ENCODE results near the gene GLRX5. TPM values are rescaled to one million over a fixed set of nuclear protein-coding genes. Genes with fewer than 3 reads are reported as not detected.
A peak's percentile ranks its signal among the peaks of the same experiment; 100 is the strongest.

Gene GLRX5
- total RNA-seq, 1 donor from 2014 or later: 27.2 TPM

DNA sequence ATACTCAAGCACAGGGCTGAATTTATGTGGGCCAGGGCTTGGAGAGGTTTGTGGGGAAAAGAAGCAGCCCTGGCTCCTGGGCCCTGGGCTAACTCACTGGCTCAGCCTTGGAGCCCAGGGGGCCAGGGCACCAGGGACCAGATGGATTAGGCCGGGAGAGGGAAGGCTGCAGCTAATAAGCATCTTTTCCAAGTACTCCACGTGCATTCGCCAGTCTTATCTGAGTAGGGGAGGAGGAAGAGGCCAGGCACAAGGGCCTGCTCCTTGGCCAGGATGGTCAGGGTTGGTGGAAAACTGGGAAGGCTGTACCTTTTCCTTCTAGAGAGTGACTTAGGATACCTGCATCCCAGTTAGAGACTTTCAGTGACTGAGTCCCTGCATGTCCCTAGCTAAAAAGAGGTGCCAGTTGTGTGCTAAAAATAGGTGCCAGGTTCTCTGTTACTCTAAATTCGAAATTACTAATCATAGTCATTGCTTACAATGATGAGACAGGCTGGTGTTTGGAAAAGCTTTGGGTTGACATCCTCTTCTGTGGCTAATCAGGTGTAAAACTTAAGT is 1.3 kb downstream of the GLRX5 start:
- peak overlapping the region; percentile 81 for H3K4me3 ChIP-seq
- DNase-seq: no peak
- TF ChIP-seq, protein P1, sequence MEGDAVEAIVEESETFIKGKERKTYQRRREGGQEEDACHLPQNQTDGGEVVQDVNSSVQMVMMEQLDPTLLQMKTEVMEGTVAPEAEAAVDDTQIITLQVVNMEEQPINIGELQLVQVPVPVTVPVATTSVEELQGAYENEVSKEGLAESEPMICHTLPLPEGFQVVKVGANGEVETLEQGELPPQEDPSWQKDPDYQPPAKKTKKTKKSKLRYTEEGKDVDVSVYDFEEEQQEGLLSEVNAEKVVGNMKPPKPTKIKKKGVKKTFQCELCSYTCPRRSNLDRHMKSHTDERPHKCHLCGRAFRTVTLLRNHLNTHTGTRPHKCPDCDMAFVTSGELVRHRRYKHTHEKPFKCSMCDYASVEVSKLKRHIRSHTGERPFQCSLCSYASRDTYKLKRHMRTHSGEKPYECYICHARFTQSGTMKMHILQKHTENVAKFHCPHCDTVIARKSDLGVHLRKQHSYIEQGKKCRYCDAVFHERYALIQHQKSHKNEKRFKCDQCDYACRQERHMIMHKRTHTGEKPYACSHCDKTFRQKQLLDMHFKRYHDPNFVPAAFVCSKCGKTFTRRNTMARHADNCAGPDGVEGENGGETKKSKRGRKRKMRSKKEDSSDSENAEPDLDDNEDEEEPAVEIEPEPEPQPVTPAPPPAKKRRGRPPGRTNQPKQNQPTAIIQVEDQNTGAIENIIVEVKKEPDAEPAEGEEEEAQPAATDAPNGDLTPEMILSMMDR (IDR thresholded peaks at IDR 0.05): no peak
- H3K4me1 ChIP-seq: peaks cover 43% of the 10 kb centered on the region
- no peak overlapping the region for H3K27ac ChIP-seq
- H3K36me3 ChIP-seq: no peaks in the 10 kb centered on the region
- intact Hi-C loops (cut with DNase I): no loop called here
- H3K27me3 ChIP-seq: no peaks in the 10 kb centered on the region
- ATAC-seq: no peak
- H3K9me3 ChIP-seq: no peaks in the 10 kb centered on the region

DNA sequence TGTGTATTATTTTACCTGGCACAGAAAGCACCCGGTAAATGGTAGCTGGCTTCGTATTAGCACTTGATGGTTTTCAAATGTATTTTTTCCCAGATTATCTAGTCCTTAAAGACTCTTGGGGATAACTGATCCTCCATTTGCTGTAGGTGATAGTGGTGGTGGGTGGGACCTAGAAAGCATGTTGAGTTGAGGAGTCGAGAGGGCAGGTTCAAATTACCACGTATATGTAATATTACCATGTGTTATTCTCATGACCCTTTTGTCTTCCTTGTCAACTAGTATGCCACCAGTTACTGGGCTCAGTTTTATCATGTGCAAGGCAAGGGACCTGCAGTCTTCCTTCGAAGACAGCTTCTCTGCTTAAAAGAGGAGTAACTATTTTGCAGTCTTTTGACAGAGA is 1.8 kb downstream of the GLRX5 start:
- Histone ChIP-seq H3K4me1 (peaks cover 37% of the 10 kb centered on the region), H3K36me3 (no peaks in the 10 kb centered on the region), H3K27ac (no peak overlapping the region), H3K4me3 (no peak overlapping the region), H3K27me3 (no peaks in the 10 kb centered on the region), H3K9me3 (no peaks in the 10 kb centered on the region)
- ATAC-seq (no peak), DNase-seq (no peak)
- intact Hi-C loops (cut with DNase I): no loop called here
- TF ChIP-seq, protein P1 (IDR thresholded peaks at IDR 0.05): no peak

DNA sequence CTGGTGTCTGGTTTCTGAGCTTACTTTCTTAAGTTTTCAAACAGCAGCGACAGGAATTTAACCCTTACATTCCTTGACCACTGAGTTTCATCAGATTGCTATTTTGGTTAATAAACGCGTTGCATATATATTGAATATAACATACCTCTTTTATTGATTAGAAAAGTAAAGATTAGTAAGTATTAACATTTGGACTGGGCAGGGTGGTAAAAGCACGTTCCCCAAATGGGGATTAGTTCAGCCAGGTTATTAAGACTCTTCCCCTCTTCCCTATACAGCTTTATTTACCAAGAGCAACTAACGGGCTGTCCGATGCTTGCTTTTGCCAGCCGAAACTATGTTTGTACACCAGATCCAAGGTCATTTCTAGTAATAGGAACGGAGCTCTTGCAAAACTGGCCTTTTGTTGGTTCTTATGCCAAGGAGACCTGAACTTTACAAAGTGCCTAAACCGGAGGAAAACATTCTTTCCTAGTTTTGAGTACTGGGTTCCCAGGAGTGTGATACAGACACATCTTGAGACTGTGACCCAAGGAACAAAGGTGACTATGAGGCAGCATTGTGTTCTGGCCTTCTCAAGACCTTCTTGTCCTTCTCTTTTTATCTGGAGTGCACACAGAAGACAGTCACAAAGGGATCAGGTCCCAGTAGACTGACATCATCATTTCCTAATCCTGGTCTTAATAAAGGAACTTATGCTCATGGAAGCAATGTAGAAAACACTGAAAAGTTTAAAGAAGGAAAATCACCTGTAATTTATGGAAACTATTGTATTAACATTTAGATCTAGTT is 2.6 kb downstream of the GLRX5 start:
- TF ChIP-seq, protein P1 (IDR thresholded peaks at IDR 0.05): no peak
- no peaks in the 10 kb centered on the region for H3K27me3 ChIP-seq
- DNase-seq (no peak), ATAC-seq (no peak)
- no peak overlapping the region for H3K4me3 ChIP-seq
- H3K36me3 ChIP-seq: no peaks in the 10 kb centered on the region
- intact Hi-C loops (cut with DNase I): no loop called here
- peaks cover 29% of the 10 kb centered on the region for H3K4me1 ChIP-seq
- H3K9me3 ChIP-seq: no peaks in the 10 kb centered on the region
- no peak overlapping the region for H3K27ac ChIP-seq

DNA sequence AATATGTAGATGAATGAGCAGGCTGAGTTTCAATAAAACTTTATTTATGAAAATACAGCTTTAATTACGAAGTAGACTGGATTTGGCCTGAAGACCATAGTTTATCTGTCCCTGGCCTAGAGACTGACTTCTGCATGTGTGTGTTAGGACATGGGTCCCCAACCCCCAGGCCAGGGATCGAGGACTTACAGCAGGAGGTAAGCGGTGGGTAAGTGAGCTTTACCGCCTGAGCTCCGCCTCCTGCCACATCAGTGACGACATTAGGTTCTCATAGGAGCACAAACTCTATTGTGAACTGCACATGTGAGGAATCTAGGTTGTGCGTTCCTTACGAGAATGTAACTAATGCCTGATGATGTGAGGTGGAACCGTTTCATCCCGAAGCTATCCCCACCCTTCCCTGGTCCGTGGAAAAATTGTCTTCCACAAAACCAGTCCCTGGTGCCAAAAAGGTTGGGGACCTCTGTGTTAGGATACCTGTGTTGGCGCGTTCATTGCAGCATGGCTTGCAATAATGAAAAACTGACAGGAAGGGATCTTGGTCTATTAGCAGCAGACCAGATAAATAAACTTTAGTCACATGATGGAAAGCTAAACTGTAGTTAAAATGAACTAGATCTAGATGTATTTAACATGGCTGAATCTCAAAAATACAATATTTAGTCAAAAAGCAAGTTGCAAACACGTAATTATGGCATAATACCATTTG is 4.1 kb downstream of the GLRX5 start:
- Histone ChIP-seq H3K27me3 (no peaks in the 10 kb centered on the region), H3K36me3 (peaks cover under 1% of the 10 kb centered on the region), H3K4me3 (no peak overlapping the region), H3K27ac (no peak overlapping the region), H3K4me1 (peaks cover 17% of the 10 kb centered on the region), H3K9me3 (no peaks in the 10 kb centered on the region)
- intact Hi-C loops (cut with DNase I): no loop called here
- TF ChIP-seq, protein P1 (IDR thresholded peaks at IDR 0.05): no peak
- ATAC-seq (no peak), DNase-seq (no peak)

DNA sequence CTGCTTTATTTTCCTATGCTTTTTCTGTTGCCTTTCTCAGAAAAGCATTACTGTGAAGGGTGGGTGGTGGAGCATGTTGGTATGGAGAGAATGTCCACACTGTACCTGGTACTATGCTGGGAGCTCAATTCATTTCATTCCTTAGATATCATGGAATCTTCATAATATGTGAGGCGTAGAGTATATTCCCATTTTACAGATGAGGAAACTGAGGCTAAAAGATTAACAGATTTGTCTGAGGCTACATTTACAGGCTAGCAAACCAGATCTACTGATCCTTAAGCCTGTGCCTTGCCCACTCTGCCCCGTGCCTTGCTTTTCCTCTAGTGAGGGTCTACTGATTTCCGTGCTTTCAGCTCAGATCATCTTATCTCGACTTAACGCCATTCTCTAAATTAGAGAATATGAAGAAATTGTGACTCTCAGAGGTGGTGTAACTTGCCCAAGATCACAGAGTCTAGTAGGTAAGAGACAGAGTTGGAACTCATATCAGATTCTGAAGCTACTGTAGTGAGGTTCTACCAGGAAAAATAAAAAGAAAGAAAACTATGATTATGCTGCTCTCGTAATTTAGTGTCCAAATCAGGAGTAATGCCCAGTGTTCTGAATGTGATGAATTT is 5.5 kb downstream of the GLRX5 start:
- Histone ChIP-seq H3K9me3 (no peaks in the 10 kb centered on the region), H3K4me3 (no peak overlapping the region), H3K36me3 (peaks cover 12% of the 10 kb centered on the region), H3K4me1 (peaks cover 17% of the 10 kb centered on the region), H3K27me3 (no peaks in the 10 kb centered on the region), H3K27ac (no peak overlapping the region)
- TF ChIP-seq, protein P1 (IDR thresholded peaks at IDR 0.05): no peak
- no peak for ATAC-seq
- intact Hi-C loops (cut with DNase I): no loop called here
- DNase-seq: no peak

Measured in upper lobe of right lung (tissue), 1 donor.